Smooth muscle cell of the brain vasculature (primary cell): ENCODE measurements around the gene ABO.
"Not testable (repeated sequence)": the region's sequence is repeated elsewhere in the genome, so short reads cannot be mapped to it uniquely, and the experiment has no call there.

ENCODE experiments used
- DNase-seq: peaks from one replicate; pipeline ENCODE4 v3.0.0-alpha.2; 2012; ENCODE audit warnings: low read depth, low spot score

Gene ABO

GRCh38 chr9:133264235-133264764, 10.7 kb downstream of the ABO start:
- DNase-seq, result no peak

- no peak for DNase-seq
Observed at GRCh38 chr9:133263557-133263956, 11.4 kb downstream of the ABO start.

DNA sequence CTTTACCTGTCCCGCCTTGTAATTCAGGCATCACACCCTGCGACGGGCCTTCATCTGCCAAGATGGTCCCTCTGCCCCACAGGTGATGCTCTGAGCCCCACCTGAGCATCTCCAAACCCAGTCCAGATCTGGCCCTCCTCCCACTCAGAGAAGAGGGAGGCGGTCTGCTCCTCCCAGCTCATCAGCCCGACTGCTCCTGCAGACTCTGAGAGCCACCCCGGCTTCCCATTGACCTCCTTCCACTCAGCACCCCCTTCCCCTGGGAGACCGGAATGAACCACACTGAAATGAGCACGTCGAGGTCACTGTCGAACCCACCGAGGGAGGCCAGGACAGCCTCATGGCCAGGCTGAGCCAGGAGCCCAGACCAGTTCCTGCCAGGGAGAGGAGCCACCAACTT, 12.8 kb downstream of the ABO start:
- DNase-seq, result no peak

- no peak for DNase-seq
Observed at GRCh38 chr9:133261753-133262120, 13.3 kb downstream of the ABO start.

DNA sequence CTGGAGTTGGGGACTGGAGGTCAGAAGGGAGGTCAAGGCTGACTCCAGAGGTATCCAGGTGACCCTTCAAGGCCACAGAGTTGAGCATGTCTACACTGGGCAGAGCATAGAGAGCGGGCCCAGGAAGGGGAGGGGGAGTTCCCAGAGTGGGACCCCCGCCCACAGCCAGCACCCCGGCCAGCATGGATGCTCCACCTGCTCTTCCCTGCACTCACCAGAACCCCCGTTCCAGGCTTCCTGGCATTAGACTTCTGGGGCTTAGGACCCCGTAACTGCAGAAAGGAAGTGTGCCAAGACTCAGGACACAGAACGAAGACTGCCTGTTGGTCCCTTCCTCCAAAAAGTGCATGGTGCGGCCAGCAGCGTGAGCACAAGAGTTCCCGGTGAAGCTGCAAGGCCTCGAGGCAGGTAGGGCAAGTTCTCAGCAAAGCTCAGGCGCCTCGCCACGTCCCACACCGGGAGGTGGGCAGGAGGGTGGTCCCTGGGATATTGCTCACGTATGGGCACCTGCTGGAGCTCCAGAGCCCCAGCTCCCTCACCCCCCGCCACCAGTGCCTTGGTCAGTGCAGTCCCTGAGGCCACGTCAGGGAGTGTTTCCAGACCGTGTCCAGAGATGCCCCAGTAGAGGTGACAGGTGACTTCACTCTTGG, 13.8 kb downstream of the ABO start:
- DNase-seq, result no peak

- no peak for DNase-seq
Observed at GRCh38 chr9:133260334-133261102, 14.5 kb downstream of the ABO start.

- DNase-seq, result no peak
Observed at GRCh38 chr9:133258061-133259015, 16.7 kb downstream of the ABO start.

DNA sequence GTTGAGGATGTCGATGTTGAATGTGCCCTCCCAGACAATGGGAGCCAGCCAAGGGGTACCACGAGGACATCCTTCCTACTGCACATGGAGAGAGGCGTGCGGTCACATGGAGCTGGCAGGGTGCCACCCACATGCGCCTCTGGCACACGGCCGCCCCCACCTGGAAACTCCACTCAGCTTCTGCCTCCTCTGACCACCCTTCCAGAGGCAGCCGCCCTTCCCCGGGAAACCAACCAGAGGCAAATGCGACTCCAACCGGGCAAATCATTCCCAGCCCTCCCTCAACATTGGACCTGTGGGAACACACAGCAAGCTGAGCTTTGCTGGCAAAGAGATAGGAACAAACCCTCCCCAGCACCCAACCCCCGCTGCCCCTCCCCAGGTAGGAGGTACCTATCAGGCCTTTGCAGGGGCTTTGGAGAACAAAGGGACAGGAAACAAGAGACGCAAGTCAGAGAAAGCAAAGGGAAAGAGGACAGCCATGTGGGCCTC, 17.5 kb downstream of the ABO start:
- DNase-seq, result no peak

DNA sequence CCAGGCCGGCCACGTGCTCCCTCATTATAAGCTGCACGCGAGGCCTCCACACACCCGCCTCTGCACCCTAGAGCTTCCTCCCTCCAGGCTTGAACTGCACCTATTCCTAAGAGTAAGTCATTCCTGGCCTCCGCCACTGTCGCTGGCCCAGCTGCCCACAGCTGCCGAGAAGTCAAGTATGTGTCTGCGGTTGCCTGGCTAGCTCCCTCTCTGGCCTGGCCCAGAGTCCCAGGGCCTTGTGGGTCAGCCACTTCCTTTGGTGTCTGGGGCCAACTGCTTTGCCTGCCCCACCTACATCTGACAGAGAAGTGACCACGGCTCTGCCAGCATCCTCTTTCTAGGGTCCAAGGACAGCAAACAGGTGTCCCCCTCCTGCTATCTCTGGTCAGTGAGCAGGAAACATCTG, 18.3 kb downstream of the ABO start:
- DNase-seq, result no peak

DNA sequence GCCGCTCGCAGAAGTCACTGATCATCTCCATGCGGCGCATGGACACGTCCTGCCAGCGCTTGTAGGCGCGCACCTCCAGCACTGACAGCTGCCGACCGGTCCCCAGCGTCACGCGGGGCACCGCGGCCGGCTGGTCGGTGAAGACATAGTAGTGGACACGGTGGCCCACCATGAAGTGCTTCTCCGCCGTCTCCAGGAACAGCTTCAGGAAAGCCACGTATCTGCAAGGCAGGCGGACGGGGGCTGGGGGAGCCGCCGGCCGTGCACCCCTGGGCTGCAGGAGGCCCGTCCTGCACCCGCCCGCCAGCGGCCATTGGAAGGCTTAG, 18.9 kb downstream of the ABO start:
- no peak for DNase-seq

GRCh38 chr9:133255371-133256135, 19.4 kb downstream of the ABO start:
- no peak for DNase-seq

- no peak for DNase-seq
Observed at GRCh38 chr9:133254471-133254870, 20.5 kb downstream of the ABO start.

DNA sequence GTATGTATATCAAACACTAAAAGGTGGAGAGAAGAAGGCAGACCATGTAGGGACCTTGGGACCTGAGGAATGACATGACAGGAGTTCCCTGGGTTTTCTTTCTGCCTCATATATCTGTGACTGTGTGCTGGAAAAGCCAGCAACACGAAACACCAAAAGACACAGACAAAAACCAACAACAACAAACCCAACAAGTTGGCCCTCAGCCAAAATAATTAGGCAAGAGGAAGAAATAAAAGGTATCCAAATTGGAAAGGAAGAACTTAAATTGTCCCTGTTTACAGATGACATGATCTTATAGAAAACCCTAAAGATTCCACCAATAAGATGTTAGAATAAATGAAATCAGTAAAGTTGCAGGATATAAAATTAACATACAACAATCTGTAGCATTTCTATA, 21.7 kb downstream of the ABO start:
- no peak for DNase-seq

DNA sequence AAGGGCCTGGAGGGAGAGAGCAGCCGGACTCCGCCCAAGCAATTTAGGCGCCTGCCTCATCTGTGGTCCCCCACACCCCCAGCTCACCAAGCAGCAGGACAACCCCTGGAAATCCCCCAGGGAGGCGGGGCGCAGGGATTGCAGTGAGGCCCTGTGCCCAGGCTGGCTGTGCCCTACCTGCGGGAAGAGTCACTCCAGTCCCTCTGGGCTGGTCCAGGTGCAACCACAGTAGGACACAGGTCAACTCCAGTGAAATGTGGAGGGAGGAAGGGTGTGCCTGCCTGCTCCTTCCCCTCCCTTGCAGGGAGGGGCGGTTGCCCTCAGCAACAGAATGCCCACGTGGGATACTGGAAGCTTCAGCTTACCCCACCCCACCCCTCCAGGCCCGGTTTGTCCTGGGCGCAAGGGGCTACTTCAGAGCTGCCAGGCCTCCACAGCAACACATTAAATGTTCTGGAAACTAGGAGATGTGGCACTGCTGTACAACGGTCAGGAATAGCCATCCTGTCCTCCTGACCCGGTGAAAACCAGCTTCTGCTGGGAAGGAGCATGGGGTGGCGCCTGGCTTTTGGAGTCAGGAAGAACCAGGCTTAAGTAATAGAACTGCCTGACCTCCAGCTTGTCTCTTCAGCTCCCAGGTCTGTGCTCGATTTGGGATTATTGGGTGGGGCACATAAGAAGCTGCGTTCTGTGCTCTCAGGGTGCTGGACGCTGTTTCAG, 22.5 kb downstream of the ABO start:
- DNase-seq, result no peak

GRCh38 chr9:133251773-133252172, 23.2 kb downstream of the ABO start:
- no peak for DNase-seq

DNA sequence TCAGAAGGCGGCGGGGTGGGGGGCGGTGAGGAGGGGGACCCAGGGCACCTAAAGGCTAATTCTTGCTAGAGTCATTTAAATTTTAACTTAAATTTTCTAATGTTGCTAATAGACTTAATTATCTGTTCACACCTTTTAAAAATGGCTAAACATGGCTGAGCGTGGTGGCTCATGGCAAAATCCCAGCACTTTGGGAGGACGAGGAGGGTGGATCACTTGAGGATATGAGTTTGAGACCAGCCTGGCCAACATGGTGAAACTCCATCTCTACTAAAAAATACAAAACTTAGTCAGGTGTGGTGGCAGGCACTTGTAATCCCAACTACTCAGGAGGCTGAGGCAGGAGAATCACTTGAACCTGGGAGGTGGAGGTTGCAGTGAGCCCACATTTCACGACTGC, 23.8 kb downstream of the ABO start:
- not testable (repeated sequence) for DNase-seq

- no peak for DNase-seq
Observed at GRCh38 chr9:133250741-133251170, 24.2 kb downstream of the ABO start.

DNA sequence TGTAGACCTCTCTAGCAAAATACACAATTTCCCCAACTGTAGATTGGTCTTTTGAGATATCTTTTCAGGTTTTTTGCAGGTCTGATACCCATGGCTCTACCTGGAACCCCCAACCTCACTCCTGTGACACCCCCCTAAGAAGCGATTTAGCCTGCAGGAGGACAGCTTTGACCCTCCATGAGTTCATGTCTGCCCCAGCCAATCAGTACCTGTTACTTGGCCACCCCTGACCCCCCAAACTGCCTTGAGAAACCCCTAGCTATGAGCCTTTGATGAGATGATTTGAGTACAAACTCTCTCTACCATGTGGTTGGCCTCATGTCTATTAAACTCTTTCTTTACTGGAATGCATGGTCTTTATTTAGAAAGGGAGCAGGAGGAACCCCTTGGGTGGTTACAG, 25.7 kb downstream of the ABO start:
- DNase-seq, result no peak

- DNase-seq, result no peak
Observed at GRCh38 chr9:133248726-133249295, 26.2 kb downstream of the ABO start.

- no peak for DNase-seq
Observed at GRCh38 chr9:133247632-133248031, 27.4 kb downstream of the ABO start.
